Thyroid gland (tissue), 4 donors: ENCODE data around the gene CD180.

Experiments
- CTCF ChIP-seq, 6 experiments: fragments of 200-600 bp in 3 of 6; fragments of 450-650 bp in 3 of 6; sonication (generic) in 3 of 6; IDR thresholded peaks; one replicate each; pipeline ENCODE4 v1.5.1; 2016 to 2019; ENCODE audit warnings: antibody characterized with exemption in 6 of 6, mild to moderate bottlenecking in 2 of 6, inconsistent platforms in 1 of 6, moderate library complexity in 1 of 6
- POLR2A ChIP-seq, 2 donors: fragments of 450-650 bp; IDR thresholded peaks; one replicate each; pipeline ENCODE4 v1.6.1; 2017; ENCODE audit warnings: antibody characterized with exemption in 2 of 2, mild to moderate bottlenecking in 2 of 2, moderate library complexity in 1 of 2

DNA sequence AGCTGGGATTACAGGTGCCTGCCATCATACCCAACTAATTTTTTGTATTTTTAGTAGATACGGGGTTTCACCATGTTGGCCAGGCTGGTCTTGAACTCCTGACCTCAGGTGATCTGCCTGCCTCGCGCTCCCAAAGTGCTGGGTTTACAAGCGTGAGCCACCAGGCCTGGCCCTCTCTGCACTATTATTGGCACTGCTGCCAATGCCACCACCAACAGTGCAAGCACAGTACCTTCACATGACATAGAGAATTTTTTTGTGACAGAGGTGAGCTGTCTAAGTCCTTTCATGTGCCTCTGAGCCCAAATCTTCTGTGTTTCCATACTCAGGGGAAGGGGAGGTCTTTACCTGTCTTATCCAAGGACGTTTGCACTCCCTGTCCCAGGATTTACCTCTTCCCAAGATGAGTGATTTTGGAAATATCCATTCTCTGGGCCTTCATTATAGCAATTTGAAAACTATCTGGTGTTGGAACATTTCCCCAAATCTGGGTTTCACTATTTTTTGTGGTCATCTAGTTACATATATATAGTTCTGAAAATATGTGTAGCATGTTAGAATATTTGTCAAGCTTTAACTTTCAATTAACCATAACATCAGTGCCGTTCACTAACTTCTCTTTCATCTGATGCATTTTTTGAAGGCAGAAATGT lies 5.4 kb upstream of the CD180 start:
- TF ChIP-seq CTCF (IDR thresholded peaks at IDR 0.05) = no peak
- TF ChIP-seq POLR2A (IDR thresholded peaks at IDR 0.05) = no peak
